Measurements from ENCODE around the gene ZBTB7B.
"Not testable (repeated sequence)": the region's sequence is repeated elsewhere in the genome, so short reads cannot be mapped to it uniquely, and the experiment has no call there.

ZBTB7B gene

DNA sequence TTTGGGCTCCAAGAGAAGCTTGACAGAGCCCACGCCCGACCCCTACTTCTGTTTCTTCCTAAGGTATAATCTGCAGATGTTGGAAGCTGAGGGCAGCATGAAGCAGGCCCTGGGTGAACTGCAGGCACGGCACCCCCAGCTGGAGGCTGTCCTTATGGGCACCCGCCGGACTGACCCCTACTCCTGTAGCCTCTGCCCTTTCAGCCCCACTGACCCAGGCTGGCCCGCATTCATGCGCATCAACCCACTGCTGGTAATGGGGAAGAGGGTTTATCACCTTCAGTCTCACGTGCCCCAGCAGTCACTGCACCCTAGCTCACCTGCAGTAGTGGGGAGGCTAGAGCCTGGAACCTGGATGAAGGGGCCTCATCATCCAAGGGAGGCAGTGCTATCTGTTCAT lies 12.3 kb upstream of the ZBTB7B start:
- H3K4me3 ChIP-seq (ENCODE audit: low read depth, low read length): no peak overlapping the region
- no peak for TF ChIP-seq CTCF (conservative IDR thresholded peaks at IDR 0.05; ENCODE audit: low read depth, low read length)
- DNase-seq (ENCODE audit: low read depth): no peak

GRCh38 chr1:154992721-154993571 lies 9.7 kb upstream of the ZBTB7B start:
- peak; percentile 50 for DNase-seq (ENCODE audit: low read depth)
- H3K4me3 ChIP-seq (ENCODE audit: low read depth, low read length): no peak overlapping the region

DNA sequence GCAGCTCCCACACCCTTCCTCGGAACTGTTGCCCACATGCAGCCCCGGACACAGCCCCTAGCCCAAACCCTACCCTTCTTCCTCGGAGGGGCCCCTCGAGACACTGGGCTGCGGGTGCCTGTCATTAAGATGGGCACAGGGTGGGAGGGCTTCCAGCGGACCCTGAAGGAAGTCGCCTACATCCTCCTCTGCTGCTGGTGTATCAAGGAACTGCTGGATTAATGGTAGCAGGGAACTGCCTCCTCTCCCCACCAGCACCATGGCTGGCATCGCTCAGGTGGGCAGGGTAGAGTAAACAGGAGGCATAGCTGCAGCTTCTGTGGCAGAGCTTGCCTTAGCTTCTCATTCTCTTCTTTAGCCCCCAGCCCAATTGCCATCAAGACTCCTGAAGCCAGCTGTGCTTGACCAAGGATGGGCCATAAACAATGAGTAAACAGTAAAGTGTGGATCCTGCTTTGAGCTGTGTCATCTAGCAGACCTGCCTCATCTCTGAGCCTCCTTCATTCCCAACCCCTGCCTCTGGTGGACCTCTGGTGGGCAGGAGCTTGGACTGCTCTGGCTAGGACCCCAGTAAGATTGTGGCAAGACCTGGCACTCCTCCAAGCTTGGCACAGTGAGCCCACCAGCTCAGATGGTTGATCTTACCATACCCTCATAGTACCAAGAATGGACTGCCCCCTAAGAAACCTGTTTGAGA lies 8.9 kb upstream of the ZBTB7B start, which contains the start of gene LENEP:
LENEP (plus strand) TSS at position 15 of the 697 bp plus-strand sequence; CDS start at position 37, 22 bp downstream.
- no peak for TF ChIP-seq CTCF (conservative IDR thresholded peaks at IDR 0.05; ENCODE audit: low read depth, low read length)
- H3K4me3 ChIP-seq (ENCODE audit: low read depth, low read length): no peak within 1 kb of the TSS

More at GRCh38 chr1:154992721-154993571, 9.7 kb upstream of the ZBTB7B start:
- TF ChIP-seq CTCF (conservative IDR thresholded peaks at IDR 0.05; ENCODE audit: low read depth, low read length): peak; percentile 34

GRCh38 chr1:154994269-154994587 lies 8.4 kb upstream of the ZBTB7B start:
- no peak for DNase-seq (ENCODE audit: low read depth)
- H3K4me3 ChIP-seq (ENCODE audit: low read depth, low read length): no peak overlapping the region
- no peak for TF ChIP-seq CTCF (conservative IDR thresholded peaks at IDR 0.05; ENCODE audit: low read depth, low read length)

More for the DNA sequence above, 8.9 kb upstream of the ZBTB7B start, which contains the start of gene LENEP:
- DNase-seq (ENCODE audit: low read depth): no peak

DNA sequence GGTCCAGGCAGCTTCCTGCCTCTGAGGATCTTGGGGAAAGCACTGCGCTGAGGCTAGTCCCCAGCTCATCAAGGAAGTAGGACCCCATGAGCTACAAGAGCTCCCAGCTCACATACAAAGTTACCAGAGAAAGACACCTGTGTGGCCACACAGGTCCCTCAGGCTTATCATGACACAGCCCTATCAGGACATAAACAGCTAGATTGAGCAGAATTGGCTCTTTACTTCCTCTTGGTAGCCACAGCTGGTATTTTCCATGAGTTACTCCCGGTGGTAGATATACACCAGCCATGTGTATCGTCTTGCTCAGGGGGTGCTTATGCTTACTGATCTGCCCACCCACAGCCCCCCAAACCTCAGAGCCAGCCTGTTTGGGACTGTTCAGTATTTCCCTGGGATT lies 8.0 kb upstream of the ZBTB7B start:
- TF ChIP-seq CTCF (conservative IDR thresholded peaks at IDR 0.05; ENCODE audit: low read depth, low read length): no peak
- H3K4me3 ChIP-seq (ENCODE audit: low read depth, low read length): no peak overlapping the region
- no peak for DNase-seq (ENCODE audit: low read depth)

DNA sequence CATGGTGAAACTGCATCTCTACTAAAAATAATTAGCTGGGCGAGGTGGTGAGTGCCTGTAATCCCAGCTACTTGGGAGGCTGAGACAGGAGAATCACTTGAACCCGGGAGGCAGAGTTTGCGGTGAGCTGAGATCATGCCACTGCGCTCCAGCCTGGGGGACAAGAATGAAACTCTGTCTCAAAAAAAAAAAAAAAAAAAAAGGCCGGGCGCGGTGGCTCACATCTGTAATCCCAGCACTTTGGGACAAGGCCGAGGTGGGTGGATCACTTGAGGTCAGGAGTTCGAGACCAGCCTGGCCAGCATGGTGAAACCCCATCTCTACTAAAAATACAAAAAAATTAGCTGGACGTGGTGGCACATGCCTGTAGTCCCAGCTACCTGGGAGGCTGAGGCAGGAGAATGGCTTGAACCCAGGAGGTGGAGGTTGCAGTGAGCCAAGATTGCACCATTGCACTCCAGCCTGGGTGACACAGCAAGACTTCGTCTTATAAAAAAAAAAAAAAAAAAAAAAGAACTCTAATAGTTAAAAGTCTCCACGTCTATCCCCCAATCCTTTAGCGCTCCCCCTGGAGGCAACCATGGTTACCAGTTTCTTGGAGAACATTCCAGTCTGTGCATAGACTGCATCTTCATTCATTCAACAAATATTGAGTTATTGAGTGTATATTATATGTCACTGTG lies 7.2 kb upstream of the ZBTB7B start:
- TF ChIP-seq CTCF (conservative IDR thresholded peaks at IDR 0.05; ENCODE audit: low read depth, low read length): peak; percentile 52
- peak; percentile 92 for DNase-seq (ENCODE audit: low read depth)
- H3K4me3 ChIP-seq (ENCODE audit: low read depth, low read length): not testable (repeated sequence)
